Hepatocyte (in vitro differentiated cells): ENCODE measurements around the gene LRMDA. TPM values are rescaled to one million over a fixed set of nuclear protein-coding genes. Genes with fewer than 3 reads are reported as not detected.

Experiments
- DNase-seq: peaks from one replicate; pipeline ENCODE4 v3.0.0-alpha.2; 2016; ENCODE audit warnings: low spot score
- H2AFZ ChIP-seq: fragments of 200-600 bp; sonication (generic); 2 replicates; pipeline ENCODE4 v1.6.0; 2016; ENCODE audit warnings: antibody characterized with exemption, mild to moderate bottlenecking
- H3K27ac ChIP-seq: fragments of 200-600 bp; sonication (generic); 2 replicates; pipeline ENCODE4 v1.5.1; 2016; ENCODE audit warnings: mild to moderate bottlenecking
- H3K27me3 ChIP-seq: fragments of 200-600 bp; sonication (generic); 2 replicates; pipeline ENCODE4 v1.6.1; 2016
- H3K36me3 ChIP-seq: fragments of 200-600 bp; sonication (generic); replicated peaks from 2 replicates; pipeline ENCODE4 v1.5.1; 2016; ENCODE audit warnings: low read depth; ENCODE audit not compliant: insufficient read depth
- H3K4me1 ChIP-seq: fragments of 200-600 bp; sonication (generic); 2 replicates; pipeline ENCODE4 v1.5.1; 2016; ENCODE audit warnings: mild to moderate bottlenecking, moderate library complexity; ENCODE audit not compliant: insufficient read depth
- H3K4me2 ChIP-seq: fragments of 200-600 bp; sonication (generic); 2 replicates; pipeline ENCODE4 v1.6.0; 2016
- H3K4me3 ChIP-seq: fragments of 200-600 bp; sonication (generic); 2 replicates; pipeline ENCODE4 v1.5.1; 2016; ENCODE audit warnings: mild to moderate bottlenecking
- H3K79me2 ChIP-seq: fragments of 200-600 bp; sonication (generic); 2 replicates; pipeline ENCODE4 v1.6.0; 2017; ENCODE audit warnings: mild to moderate bottlenecking
- H3K9me2 ChIP-seq: fragments of 200-600 bp; sonication (generic); replicated peaks from 2 replicates; pipeline ENCODE4 v1.6.0; 2017; ENCODE audit warnings: mild to moderate bottlenecking; ENCODE audit not compliant: insufficient read depth
- H3K9me3 ChIP-seq: fragments of 200-600 bp; sonication (generic); 2 replicates; pipeline ENCODE4 v1.5.1; 2016; ENCODE audit warnings: low read depth, mild to moderate bottlenecking
- H4K20me1 ChIP-seq: fragments of 200-600 bp; sonication (generic); 2 replicates; pipeline ENCODE4 v1.6.0; 2016; ENCODE audit warnings: mild to moderate bottlenecking; ENCODE audit not compliant: insufficient read depth, poor library complexity, severe bottlenecking
- CTCF ChIP-seq: fragments of 200-600 bp; sonication (generic); IDR thresholded peaks from 2 replicates; pipeline ENCODE4 v1.5.1; 2016; ENCODE audit warnings: antibody characterized with exemption, mild to moderate bottlenecking; ENCODE audit not compliant: poor library complexity
- EZH2 ChIP-seq: fragments of 200-600 bp; sonication (generic); IDR thresholded peaks from 2 replicates; pipeline ENCODE4 v1.6.1; 2016; ENCODE audit warnings: antibody characterized with exemption, mild to moderate bottlenecking, borderline replicate concordance
- EZH2phosphoT487 ChIP-seq: fragments of 200-600 bp; sonication (generic); IDR thresholded peaks from one replicate; pipeline ENCODE4 v1.6.1; 2018; ENCODE audit warnings: antibody characterized with exemption, mild to moderate bottlenecking, low read depth, moderate library complexity; ENCODE audit not compliant: unreplicated experiment, severe bottlenecking
- WGBS: methylation state at CpG from one replicate; pipeline ENCODE4 v1.1.6; 2016; ENCODE audit warnings: low lambda C conversion rate; ENCODE audit errors: missing lambda C conversion rate; 5-methylcytosine and 5-hydroxymethylcytosine counted together
- polyA plus RNA-seq: library from polyadenylated mRNA; unstranded; fragments of >200 nt; fragmentation: Nextera tagmentation; extraction: Ambion mirVana; gene quantifications from 2 replicates; pipeline ENCODE4 v1.2.1, GENCODE V29; 2016
- total RNA-seq: library from RNA; depleted of rRNA; stranded (reverse); fragments of >200 nt; gene quantifications from 2 replicates; pipeline ENCODE4 v1.2.3, GENCODE V29; 2014

LRMDA gene
- total and polyA plus RNA-seq, 2 experiments from 2014 or later = 5.6 to 15.7 TPM

DNA sequence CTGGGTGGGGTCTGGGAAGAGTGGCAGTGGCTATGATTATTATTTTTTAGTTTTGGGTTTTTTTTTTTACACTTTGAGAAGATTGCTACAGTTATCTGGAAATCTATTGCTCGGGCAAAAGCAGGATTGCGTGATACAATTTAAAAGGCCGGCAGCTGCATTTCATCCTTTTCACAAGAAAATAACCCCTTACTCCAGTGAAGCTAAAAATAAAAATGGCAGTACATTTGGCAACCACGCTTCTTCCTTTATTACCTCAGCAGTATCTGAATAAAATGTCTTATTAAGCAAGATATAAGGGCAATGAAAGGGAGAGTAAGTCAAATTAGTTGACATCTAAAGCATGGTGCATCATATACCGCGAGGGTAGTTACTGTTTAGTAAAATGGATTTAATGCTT lies 496.8 kb downstream of the LRMDA start:
- Histone ChIP-seq H3K4me1 (no peaks in the 10 kb centered on the region), H3K9me3 (no peaks in the 10 kb centered on the region), H3K4me2 (no peak overlapping the region), H3K9me2 (no peaks in the 10 kb centered on the region), H3K4me3 (no peak overlapping the region), H3K36me3 (no peaks in the 10 kb centered on the region), H3K27me3 (no peaks in the 10 kb centered on the region), H2AFZ (no peak overlapping the region), H4K20me1 (no peaks in the 10 kb centered on the region), H3K27ac (no peak overlapping the region), H3K79me2 (no peaks in the 10 kb centered on the region)
- no peak for DNase-seq
- TF ChIP-seq EZH2phosphoT487 (no peak), EZH2 (no peak)
- 89% methylated on average over 6 of the region's 6 CpGs for WGBS

DNA sequence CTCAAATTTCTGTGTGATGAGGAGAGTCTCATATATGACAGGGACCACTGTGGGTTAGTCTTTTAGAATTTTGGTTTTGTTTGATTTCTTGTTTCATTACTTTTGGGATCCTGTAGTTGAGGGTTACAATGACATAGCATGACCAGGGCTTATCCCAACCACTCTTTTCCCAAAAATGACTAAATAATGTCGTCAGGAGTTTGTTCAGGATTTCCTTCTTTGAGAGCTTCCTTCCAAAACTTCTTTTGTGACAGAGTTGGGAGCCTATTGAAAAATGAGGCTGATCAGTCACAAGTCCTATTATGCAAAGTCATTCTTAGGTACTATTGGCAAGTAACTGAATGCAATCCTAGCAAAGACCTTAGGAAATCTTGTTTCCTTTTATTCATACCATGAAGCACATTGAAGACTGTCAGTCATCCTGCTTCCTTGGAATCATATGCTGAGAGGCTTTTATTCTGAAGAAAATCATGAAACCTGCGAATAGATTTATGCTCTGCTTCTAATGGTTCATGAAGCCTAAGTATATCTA lies 498.3 kb downstream of the LRMDA start:
- 95% methylated on average over 2 of the region's 2 CpGs for WGBS
- H3K27me3 ChIP-seq = no peaks in the 10 kb centered on the region

GRCh38 chr10:75932921-75933320 lies 501.5 kb downstream of the LRMDA start:
- Histone ChIP-seq H4K20me1 (no peaks in the 10 kb centered on the region), H3K27ac (no peak overlapping the region), H3K4me1 (no peaks in the 10 kb centered on the region), H3K4me2 (no peak overlapping the region), H2AFZ (no peak overlapping the region), H3K79me2 (no peaks in the 10 kb centered on the region), H3K4me3 (no peak overlapping the region), H3K36me3 (no peaks in the 10 kb centered on the region), H3K27me3 (no peaks in the 10 kb centered on the region), H3K9me2 (no peaks in the 10 kb centered on the region), H3K9me3 (no peaks in the 10 kb centered on the region)
- no peak for DNase-seq
- TF ChIP-seq CTCF (no peak), EZH2phosphoT487 (no peak), EZH2 (no peak)
- WGBS = 88% methylated on average over 3 of the region's 3 CpGs

More for the DNA sequence above, 498.3 kb downstream of the LRMDA start:
- Histone ChIP-seq H3K4me1 (no peaks in the 10 kb centered on the region), H3K9me2 (no peaks in the 10 kb centered on the region), H3K36me3 (no peaks in the 10 kb centered on the region), H2AFZ (no peak overlapping the region), H3K27ac (no peak overlapping the region), H3K4me2 (no peak overlapping the region), H3K9me3 (no peaks in the 10 kb centered on the region), H3K79me2 (no peaks in the 10 kb centered on the region), H3K4me3 (no peak overlapping the region), H4K20me1 (no peaks in the 10 kb centered on the region)
- TF ChIP-seq CTCF (no peak), EZH2phosphoT487 (no peak), EZH2 (no peak)
- no peak for DNase-seq

DNA sequence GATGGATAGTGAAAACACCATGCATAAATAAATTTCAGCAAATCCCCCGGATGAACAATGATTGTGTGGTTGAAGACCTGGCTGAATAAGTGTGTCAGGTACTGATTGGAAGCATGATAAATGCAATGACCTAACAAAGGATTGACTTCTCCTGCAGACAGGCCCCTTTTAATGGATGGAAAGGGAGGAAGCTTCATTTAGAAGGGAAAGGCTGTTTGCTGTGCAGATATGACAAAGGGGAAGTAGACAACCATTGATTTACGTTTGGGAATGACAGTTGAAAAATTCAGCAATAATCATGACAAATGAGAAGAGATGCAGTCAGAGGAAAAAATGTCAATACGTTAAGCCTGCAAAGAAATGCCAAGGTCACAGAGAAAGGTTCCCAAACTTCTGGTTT lies 503.8 kb downstream of the LRMDA start:
- H3K36me3 ChIP-seq = no peaks in the 10 kb centered on the region
- H3K79me2 ChIP-seq = no peaks in the 10 kb centered on the region
- DNase-seq = no peak
- no peak overlapping the region for H2AFZ ChIP-seq
- no peaks in the 10 kb centered on the region for H3K27me3 ChIP-seq
- no peaks in the 10 kb centered on the region for H3K4me1 ChIP-seq
- H3K4me2 ChIP-seq = no peak overlapping the region
- 88% methylated on average over 3 of the region's 3 CpGs for WGBS
- no peaks in the 10 kb centered on the region for H3K9me3 ChIP-seq
- no peak overlapping the region for H3K27ac ChIP-seq
- no peaks in the 10 kb centered on the region for H4K20me1 ChIP-seq
- H3K9me2 ChIP-seq = no peaks in the 10 kb centered on the region
- TF ChIP-seq CTCF (no peak), EZH2 (no peak), EZH2phosphoT487 (no peak)
- no peak overlapping the region for H3K4me3 ChIP-seq
